H9 (cell line): ENCODE measurements around the gene CEACAM18. TPM values are rescaled to one million over a fixed set of nuclear protein-coding genes. Genes with fewer than 3 reads are reported as not detected.

Experiments
- DNase-seq: peaks from one replicate; pipeline ENCODE4 v3.0.0-alpha.2; 2017
- H2AFZ ChIP-seq: one replicate; pipeline ENCODE4 v1.6.1; 2013; ENCODE audit warnings: mild to moderate bottlenecking, low read length, control low read depth, moderate library complexity
- H2AK5ac ChIP-seq: 2 replicates; pipeline ENCODE4 v1.6.1; 2013; ENCODE audit warnings: low read length, control low read depth, mixed read lengths; ENCODE audit not compliant: insufficient read length
- H2BK120ac ChIP-seq: one replicate; pipeline ENCODE4 v1.6.1; 2013; ENCODE audit warnings: low read depth, mild to moderate bottlenecking, low read length, control low read depth, inconsistent platforms; ENCODE audit not compliant: poor library complexity, severe bottlenecking
- H2BK12ac ChIP-seq: 2 replicates; pipeline ENCODE4 v1.6.1; 2013; ENCODE audit warnings: low read length, control low read depth, mixed read lengths, low read depth; ENCODE audit not compliant: insufficient read length
- H2BK15ac ChIP-seq: 2 replicates; pipeline ENCODE4 v1.6.1; 2013; ENCODE audit warnings: low read depth, low read length, control low read depth
- H2BK20ac ChIP-seq: one replicate; pipeline ENCODE4 v1.6.1; 2013; ENCODE audit warnings: low read depth, mild to moderate bottlenecking, low read length, control low read depth, inconsistent platforms; ENCODE audit not compliant: poor library complexity, severe bottlenecking
- H2BK5ac ChIP-seq: 2 replicates; pipeline ENCODE4 v1.6.1; 2013; ENCODE audit warnings: low read length, control low read depth, mixed read lengths; ENCODE audit not compliant: insufficient read length
- H3K14ac ChIP-seq: 2 replicates; pipeline ENCODE4 v1.6.1; 2013; ENCODE audit warnings: low read length, control low read depth; ENCODE audit not compliant: insufficient read depth
- H3K18ac ChIP-seq: 2 replicates; pipeline ENCODE4 v1.6.1; 2013; ENCODE audit warnings: low read depth, mild to moderate bottlenecking, mixed read lengths, low read length, control low read depth; ENCODE audit not compliant: insufficient read length
- H3K23ac ChIP-seq: 2 replicates; pipeline ENCODE4 v1.6.1; 2013; ENCODE audit warnings: low read length, control low read depth, mixed read lengths, low read depth; ENCODE audit not compliant: insufficient read length
- H3K23me2 ChIP-seq: 2 replicates; pipeline ENCODE4 v1.6.1; 2013; ENCODE audit warnings: low read depth, mild to moderate bottlenecking, mixed read lengths, low read length, control low read depth; ENCODE audit not compliant: insufficient read length, poor library complexity, severe bottlenecking
- H3K27ac ChIP-seq: 2 replicates; pipeline ENCODE4 v1.5.1; 2013; ENCODE audit warnings: low read length, control low read depth, mixed read lengths, low read depth; ENCODE audit not compliant: insufficient read length
- H3K27me3 ChIP-seq: 2 replicates; pipeline ENCODE4 v1.6.1; 2013; ENCODE audit warnings: low read length, control low read depth, inconsistent platforms; ENCODE audit not compliant: insufficient read depth
- H3K4ac ChIP-seq: 2 replicates; pipeline ENCODE4 v1.6.1; 2013; ENCODE audit warnings: low read depth, mild to moderate bottlenecking, control low read depth, inconsistent platforms, low read length, moderate library complexity
- H3K4me1 ChIP-seq: 2 replicates; pipeline ENCODE4 v1.6.1; 2013; ENCODE audit warnings: low read length, control low read depth, inconsistent platforms; ENCODE audit not compliant: insufficient read depth
- H3K4me2 ChIP-seq: 2 replicates; pipeline ENCODE4 v1.6.1; 2013; ENCODE audit warnings: low read length, control low read depth, mixed read lengths; ENCODE audit not compliant: insufficient read length, insufficient read depth
- H3K56ac ChIP-seq: 2 replicates; pipeline ENCODE4 v1.6.1; 2013; ENCODE audit warnings: low read depth, mild to moderate bottlenecking, mixed read lengths, low read length, control low read depth; ENCODE audit not compliant: insufficient read length
- H3K79me1 ChIP-seq: 2 replicates; pipeline ENCODE4 v1.6.1; 2013; ENCODE audit warnings: low read depth, mild to moderate bottlenecking, moderate library complexity, low read length, control low read depth, inconsistent platforms; ENCODE audit not compliant: insufficient read depth, poor library complexity, severe bottlenecking
- H3K79me2 ChIP-seq: 2 replicates; pipeline ENCODE4 v1.6.1; 2013; ENCODE audit warnings: low read length, control low read depth, inconsistent platforms; ENCODE audit not compliant: insufficient read depth
- H3K9ac ChIP-seq: 2 replicates; pipeline ENCODE4 v1.6.1; 2013; ENCODE audit warnings: low read length, control low read depth, mixed read lengths; ENCODE audit not compliant: insufficient read length; ENCODE audit errors: extremely low read depth
- H3K9me3 ChIP-seq: one replicate; pipeline ENCODE4 v1.6.1; 2013; ENCODE audit warnings: low read depth, low read length, inconsistent platforms; ENCODE audit not compliant: control insufficient read depth
- H3T11ph ChIP-seq: one replicate; pipeline ENCODE4 v1.6.1; 2013; ENCODE audit warnings: mild to moderate bottlenecking, low read length, control low read depth, inconsistent platforms
- H4K20me1 ChIP-seq: one replicate; pipeline ENCODE4 v1.6.1; 2013; ENCODE audit not compliant: control insufficient read depth, insufficient read length, insufficient read depth
- H4K5ac ChIP-seq: 2 replicates; pipeline ENCODE4 v1.6.1; 2013; ENCODE audit warnings: low read depth, mild to moderate bottlenecking, mixed read lengths, low read length, control low read depth; ENCODE audit not compliant: insufficient read length
- H4K8ac ChIP-seq: replicated peaks from 2 replicates; pipeline ENCODE4 v1.6.1; 2013; ENCODE audit warnings: low read length, control low read depth, mixed read lengths, low read depth; ENCODE audit not compliant: insufficient read length
- H4K91ac ChIP-seq: 2 replicates; pipeline ENCODE4 v1.6.1; 2013; ENCODE audit warnings: low read depth, mild to moderate bottlenecking, moderate library complexity, mixed read lengths, low read length, control low read depth; ENCODE audit not compliant: insufficient read length
- H3K27ac Mint-ChIP-seq, 3 experiments: 2 replicates in 2 of 3; 3 replicates in 1 of 3; pipeline ENCODE4 v1.8.0; 2020 to 2021; ENCODE audit warnings: mixed read lengths in 3 of 3, mild to moderate bottlenecking in 1 of 3, moderate library complexity in 1 of 3
- H3K27me3 Mint-ChIP-seq: 2 replicates; pipeline ENCODE4 v1.8.0; 2021; ENCODE audit warnings: low read depth, mild to moderate bottlenecking, moderate library complexity, mixed read lengths
- H3K36me3 Mint-ChIP-seq, 3 experiments: 2 replicates in 2 of 3; 3 replicates in 1 of 3; pipeline ENCODE4 v1.8.0; 2020 to 2021; ENCODE audit warnings: low read depth in 3 of 3, mixed read lengths in 3 of 3; ENCODE audit not compliant: insufficient read depth in 1 of 3
- H3K4me1 Mint-ChIP-seq, 2 experiments: 2 replicates each; pipeline ENCODE4 v1.8.0; 2020; ENCODE audit warnings: mixed read lengths in 2 of 2
- H3K4me3 Mint-ChIP-seq, 2 experiments: 2 replicates in 1 of 2; 3 replicates in 1 of 2; pipeline ENCODE4 v1.8.0; 2020 to 2021; ENCODE audit warnings: mild to moderate bottlenecking in 2 of 2, mixed read lengths in 2 of 2, moderate library complexity in 1 of 2
- H3K9me3 Mint-ChIP-seq, 2 experiments: 2 replicates in 1 of 2; 3 replicates in 1 of 2; pipeline ENCODE4 v1.8.0; 2020; ENCODE audit warnings: mild to moderate bottlenecking in 2 of 2, mixed read lengths in 2 of 2, moderate library complexity in 1 of 2
- CTCF ChIP-seq: fragments of 200-600 bp; sonication (generic); conservative IDR thresholded peaks from 3 replicates; pipeline ENCODE4 v1.8.0; 2021; ENCODE audit warnings: antibody characterized with exemption, mild to moderate bottlenecking
- WGBS: extraction: QIAGEN DNeasy Blood & Tissue Kit; methylation state at CpG from one replicate; pipeline ENCODE4 v1.1.7; 2013; ENCODE audit warnings: missing lambda C conversion rate, low lambda C conversion rate, mixed read lengths; ENCODE audit not compliant: insufficient read length; ENCODE audit errors: extremely low coverage; 5-methylcytosine and 5-hydroxymethylcytosine counted together
- total RNA-seq: library from RNA; stranded (reverse); gene quantifications from 2 replicates; pipeline ENCODE4 v1.2.1, GENCODE V29; 2021

The CEACAM18 gene
- total RNA-seq, 1 experiment from 2014 or later: not detected

- Mint-ChIP-seq H3K4me1 (peaks cover 0 to 8% of the 10 kb centered on the region in 2 experiments; a peak in 2 of 4 replicates), H3K36me3 (no peaks in the 10 kb centered on the region; a peak in 2 of 7 replicates), H3K27me3 (peaks cover 49% of the 10 kb centered on the region), H3K4me3 (no peak overlapping the region), H3K9me3 (peaks cover 50 to 93% of the 10 kb centered on the region in 2 experiments), H3K27ac (no peak overlapping the region)
- Histone ChIP-seq H4K20me1 (no peaks in the 10 kb centered on the region), H2BK12ac (no peak overlapping the region), H3K23me2 (no peaks in the 10 kb centered on the region), H2BK5ac (no peak overlapping the region), H4K91ac (no peak overlapping the region), H3K9ac (no peak overlapping the region), H4K5ac (no peak overlapping the region), H3K79me1 (no peaks in the 10 kb centered on the region), H3K18ac (no peak overlapping the region), H3K27me3 (no peaks in the 10 kb centered on the region), H3K4ac (no peak overlapping the region), H2BK120ac (no peak overlapping the region), H3K4me1 (no peaks in the 10 kb centered on the region), H2BK15ac (no peak overlapping the region), H3K9me3 (no peaks in the 10 kb centered on the region), H2BK20ac (no peak overlapping the region), H4K8ac (no peak overlapping the region), H2AFZ (no peak overlapping the region), H3K79me2 (no peaks in the 10 kb centered on the region), H3K27ac (no peak overlapping the region), H3K4me2 (no peak overlapping the region), H3K14ac (no peak overlapping the region), H3K56ac (no peak overlapping the region), H3K23ac (no peak overlapping the region), H3T11ph (no peak overlapping the region), H2AK5ac (no peak overlapping the region)
- TF ChIP-seq CTCF: no peak
- DNase-seq: no peak
- no CpG with 5 or more reads among the region's 8 CpGs for WGBS
Measured at GRCh38 chr19:51530616-51531015, 52.3 kb downstream of the CEACAM18 start.
